Medulla oblongata (tissue), 1 donor: ENCODE results near the gene RDM1.

ENCODE experiments used
- DNase-seq: peaks from one replicate; pipeline ENCODE4 v3.0.0-alpha.2; 2015; ENCODE audit errors: extremely low spot score

The RDM1 gene

DNA sequence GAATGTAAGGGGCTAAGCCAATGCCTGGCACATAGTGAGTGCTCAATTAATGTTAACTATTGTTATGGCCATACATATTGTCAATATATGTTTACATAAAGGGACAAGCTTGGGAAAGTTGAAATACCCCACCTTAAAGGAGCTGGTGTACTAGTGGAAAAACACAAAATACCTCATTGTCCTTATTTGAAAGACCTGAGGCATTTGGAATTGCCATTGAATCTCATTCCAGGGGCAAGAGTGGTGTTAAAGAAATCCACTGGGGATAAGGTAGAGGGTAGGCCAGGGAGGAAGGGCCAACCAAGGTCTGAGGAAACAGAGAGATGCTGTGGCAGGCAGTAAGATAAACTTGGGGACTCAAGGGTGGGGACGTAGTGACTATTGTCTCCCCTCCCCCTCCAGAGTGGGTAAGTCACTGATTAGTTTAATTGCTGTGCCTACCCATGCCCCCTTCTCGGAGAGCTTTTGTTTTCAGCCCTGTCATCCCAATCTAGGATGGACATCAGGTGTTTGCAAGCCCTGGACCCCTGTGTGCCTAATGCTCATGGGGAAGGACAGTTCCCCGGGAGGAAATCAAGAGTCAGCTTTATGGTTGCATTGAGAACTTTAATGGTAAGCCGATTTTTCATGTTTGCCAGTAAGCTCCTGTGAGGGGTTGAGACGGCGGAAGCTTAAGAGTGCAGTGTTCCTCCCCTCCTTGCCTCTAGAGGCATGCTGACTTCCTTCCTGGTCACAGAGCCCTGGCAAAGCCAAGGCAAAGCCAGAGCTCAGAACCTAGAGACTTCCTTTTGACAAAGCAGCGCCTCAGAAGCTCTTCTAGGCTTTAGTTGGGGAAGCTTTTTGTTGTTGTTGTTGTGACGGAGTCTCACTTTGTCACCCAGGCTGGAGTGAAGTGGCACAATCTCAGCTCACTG lies 59.4 kb downstream of the RDM1 start:
- peak; percentile 20 for DNase-seq

- DNase-seq: no peak
Measured at GRCh38 chr17:35868737-35869136, 61.8 kb downstream of the RDM1 start, which contains the start of gene HEATR9. Gene HEATR9 (minus strand): TSS chr17:35868891. CDS start chr17:35868742, 149 bp downstream.
